H9 (cell line): ENCODE data around the gene ADAMTS16. TPM values are rescaled to one million over a fixed set of nuclear protein-coding genes. Genes with fewer than 3 reads are reported as not detected.

ENCODE experiments used
- DNase-seq: peaks from one replicate; pipeline ENCODE4 v3.0.0-alpha.2; 2017
- H2AFZ ChIP-seq: one replicate; pipeline ENCODE4 v1.6.1; 2013; ENCODE audit warnings: mild to moderate bottlenecking, low read length, control low read depth, moderate library complexity
- H2AK5ac ChIP-seq: 2 replicates; pipeline ENCODE4 v1.6.1; 2013; ENCODE audit warnings: low read length, control low read depth, mixed read lengths; ENCODE audit not compliant: insufficient read length
- H2BK120ac ChIP-seq: one replicate; pipeline ENCODE4 v1.6.1; 2013; ENCODE audit warnings: low read depth, mild to moderate bottlenecking, low read length, control low read depth, inconsistent platforms; ENCODE audit not compliant: poor library complexity, severe bottlenecking
- H2BK12ac ChIP-seq: 2 replicates; pipeline ENCODE4 v1.6.1; 2013; ENCODE audit warnings: low read length, control low read depth, mixed read lengths, low read depth; ENCODE audit not compliant: insufficient read length
- H2BK15ac ChIP-seq: 2 replicates; pipeline ENCODE4 v1.6.1; 2013; ENCODE audit warnings: low read depth, low read length, control low read depth
- H2BK20ac ChIP-seq: one replicate; pipeline ENCODE4 v1.6.1; 2013; ENCODE audit warnings: low read depth, mild to moderate bottlenecking, low read length, control low read depth, inconsistent platforms; ENCODE audit not compliant: poor library complexity, severe bottlenecking
- H2BK5ac ChIP-seq: 2 replicates; pipeline ENCODE4 v1.6.1; 2013; ENCODE audit warnings: low read length, control low read depth, mixed read lengths; ENCODE audit not compliant: insufficient read length
- H3K14ac ChIP-seq: 2 replicates; pipeline ENCODE4 v1.6.1; 2013; ENCODE audit warnings: low read length, control low read depth; ENCODE audit not compliant: insufficient read depth
- H3K18ac ChIP-seq: 2 replicates; pipeline ENCODE4 v1.6.1; 2013; ENCODE audit warnings: low read depth, mild to moderate bottlenecking, mixed read lengths, low read length, control low read depth; ENCODE audit not compliant: insufficient read length
- H3K23ac ChIP-seq: 2 replicates; pipeline ENCODE4 v1.6.1; 2013; ENCODE audit warnings: low read length, control low read depth, mixed read lengths, low read depth; ENCODE audit not compliant: insufficient read length
- H3K23me2 ChIP-seq: 2 replicates; pipeline ENCODE4 v1.6.1; 2013; ENCODE audit warnings: low read depth, mild to moderate bottlenecking, mixed read lengths, low read length, control low read depth; ENCODE audit not compliant: insufficient read length, poor library complexity, severe bottlenecking
- H3K27ac ChIP-seq: 2 replicates; pipeline ENCODE4 v1.5.1; 2013; ENCODE audit warnings: low read length, control low read depth, mixed read lengths, low read depth; ENCODE audit not compliant: insufficient read length
- H3K27me3 ChIP-seq: 2 replicates; pipeline ENCODE4 v1.6.1; 2013; ENCODE audit warnings: low read length, control low read depth, inconsistent platforms; ENCODE audit not compliant: insufficient read depth
- H3K4ac ChIP-seq: 2 replicates; pipeline ENCODE4 v1.6.1; 2013; ENCODE audit warnings: low read depth, mild to moderate bottlenecking, control low read depth, inconsistent platforms, low read length, moderate library complexity
- H3K4me1 ChIP-seq: 2 replicates; pipeline ENCODE4 v1.6.1; 2013; ENCODE audit warnings: low read length, control low read depth, inconsistent platforms; ENCODE audit not compliant: insufficient read depth
- H3K4me2 ChIP-seq: 2 replicates; pipeline ENCODE4 v1.6.1; 2013; ENCODE audit warnings: low read length, control low read depth, mixed read lengths; ENCODE audit not compliant: insufficient read length, insufficient read depth
- H3K56ac ChIP-seq: 2 replicates; pipeline ENCODE4 v1.6.1; 2013; ENCODE audit warnings: low read depth, mild to moderate bottlenecking, mixed read lengths, low read length, control low read depth; ENCODE audit not compliant: insufficient read length
- H3K79me1 ChIP-seq: 2 replicates; pipeline ENCODE4 v1.6.1; 2013; ENCODE audit warnings: low read depth, mild to moderate bottlenecking, moderate library complexity, low read length, control low read depth, inconsistent platforms; ENCODE audit not compliant: insufficient read depth, poor library complexity, severe bottlenecking
- H3K79me2 ChIP-seq: 2 replicates; pipeline ENCODE4 v1.6.1; 2013; ENCODE audit warnings: low read length, control low read depth, inconsistent platforms; ENCODE audit not compliant: insufficient read depth
- H3K9ac ChIP-seq: 2 replicates; pipeline ENCODE4 v1.6.1; 2013; ENCODE audit warnings: low read length, control low read depth, mixed read lengths; ENCODE audit not compliant: insufficient read length; ENCODE audit errors: extremely low read depth
- H3K9me3 ChIP-seq: one replicate; pipeline ENCODE4 v1.6.1; 2013; ENCODE audit warnings: low read depth, low read length, inconsistent platforms; ENCODE audit not compliant: control insufficient read depth
- H3T11ph ChIP-seq: one replicate; pipeline ENCODE4 v1.6.1; 2013; ENCODE audit warnings: mild to moderate bottlenecking, low read length, control low read depth, inconsistent platforms
- H4K20me1 ChIP-seq: one replicate; pipeline ENCODE4 v1.6.1; 2013; ENCODE audit not compliant: control insufficient read depth, insufficient read length, insufficient read depth
- H4K5ac ChIP-seq: 2 replicates; pipeline ENCODE4 v1.6.1; 2013; ENCODE audit warnings: low read depth, mild to moderate bottlenecking, mixed read lengths, low read length, control low read depth; ENCODE audit not compliant: insufficient read length
- H4K8ac ChIP-seq: replicated peaks from 2 replicates; pipeline ENCODE4 v1.6.1; 2013; ENCODE audit warnings: low read length, control low read depth, mixed read lengths, low read depth; ENCODE audit not compliant: insufficient read length
- H4K91ac ChIP-seq: 2 replicates; pipeline ENCODE4 v1.6.1; 2013; ENCODE audit warnings: low read depth, mild to moderate bottlenecking, moderate library complexity, mixed read lengths, low read length, control low read depth; ENCODE audit not compliant: insufficient read length
- H3K27ac Mint-ChIP-seq, 3 experiments: 2 replicates in 2 of 3; 3 replicates in 1 of 3; pipeline ENCODE4 v1.8.0; 2020 to 2021; ENCODE audit warnings: mixed read lengths in 3 of 3, mild to moderate bottlenecking in 1 of 3, moderate library complexity in 1 of 3
- H3K27me3 Mint-ChIP-seq: 2 replicates; pipeline ENCODE4 v1.8.0; 2021; ENCODE audit warnings: low read depth, mild to moderate bottlenecking, moderate library complexity, mixed read lengths
- H3K36me3 Mint-ChIP-seq, 3 experiments: 2 replicates in 2 of 3; 3 replicates in 1 of 3; pipeline ENCODE4 v1.8.0; 2020 to 2021; ENCODE audit warnings: low read depth in 3 of 3, mixed read lengths in 3 of 3; ENCODE audit not compliant: insufficient read depth in 1 of 3
- H3K4me1 Mint-ChIP-seq, 2 experiments: 2 replicates each; pipeline ENCODE4 v1.8.0; 2020; ENCODE audit warnings: mixed read lengths in 2 of 2
- H3K4me3 Mint-ChIP-seq, 2 experiments: 2 replicates in 1 of 2; 3 replicates in 1 of 2; pipeline ENCODE4 v1.8.0; 2020 to 2021; ENCODE audit warnings: mild to moderate bottlenecking in 2 of 2, mixed read lengths in 2 of 2, moderate library complexity in 1 of 2
- H3K9me3 Mint-ChIP-seq, 2 experiments: 2 replicates in 1 of 2; 3 replicates in 1 of 2; pipeline ENCODE4 v1.8.0; 2020; ENCODE audit warnings: mild to moderate bottlenecking in 2 of 2, mixed read lengths in 2 of 2, moderate library complexity in 1 of 2
- WGBS: extraction: QIAGEN DNeasy Blood & Tissue Kit; methylation state at CpG from one replicate; pipeline ENCODE4 v1.1.7; 2013; ENCODE audit warnings: missing lambda C conversion rate, low lambda C conversion rate, mixed read lengths; ENCODE audit not compliant: insufficient read length; ENCODE audit errors: extremely low coverage; 5-methylcytosine and 5-hydroxymethylcytosine counted together
- total RNA-seq: library from RNA; stranded (reverse); gene quantifications from 2 replicates; pipeline ENCODE4 v1.2.1, GENCODE V29; 2021
- TF ChIP-seq, protein P1 (sequence below): fragments of 200-600 bp; sonication (generic); conservative IDR thresholded peaks from 3 replicates; pipeline ENCODE4 v1.8.0; 2021; ENCODE audit warnings: antibody characterized with exemption, mild to moderate bottlenecking

The ADAMTS16 gene
- total RNA-seq, 1 experiment from 2014 or later = 4.5 TPM

DNA sequence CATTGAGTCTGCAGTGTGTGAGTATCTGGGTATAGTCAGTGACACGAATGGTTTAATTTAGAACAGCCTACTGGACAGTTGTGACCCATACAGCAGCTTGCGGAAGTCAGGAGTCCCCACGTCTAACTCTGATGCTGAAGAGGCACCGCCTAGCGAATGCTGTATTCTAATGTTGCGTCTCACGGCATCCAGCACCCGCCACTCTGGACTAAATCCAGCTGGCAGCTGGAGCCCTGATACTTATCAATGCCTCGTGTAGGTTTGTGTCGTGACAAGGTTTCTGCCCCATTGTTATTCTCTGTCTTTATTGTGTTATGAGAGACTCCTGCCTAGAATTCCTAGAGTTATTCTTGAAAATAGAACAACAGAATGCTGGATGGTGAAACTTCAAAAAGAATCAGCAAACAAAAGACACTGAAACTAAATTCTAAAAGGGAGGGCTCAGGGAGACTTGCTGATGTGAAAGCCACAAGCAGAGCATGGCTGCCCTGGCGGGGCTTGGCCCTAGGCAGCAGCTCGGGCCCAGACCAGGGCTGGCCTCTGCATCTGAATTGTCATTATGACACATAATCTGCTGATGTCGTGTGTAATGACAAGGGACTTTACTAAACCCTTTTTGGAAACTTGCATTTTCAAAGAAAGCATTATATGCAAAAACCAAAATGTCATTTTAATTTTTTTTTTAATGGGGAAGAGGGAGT is 158.9 kb downstream of the ADAMTS16 start:
- H3K27ac Mint-ChIP-seq = no peak overlapping the region; a peak in 1 of 7 replicates
- DNase-seq = no peak

More for the DNA sequence above, 158.9 kb downstream of the ADAMTS16 start:
- H4K8ac ChIP-seq = no peak overlapping the region
- no peak overlapping the region for H2AFZ ChIP-seq
- no peak overlapping the region for H3K18ac ChIP-seq
- H3K4me3 Mint-ChIP-seq = no peak overlapping the region
- TF ChIP-seq, protein P1, sequence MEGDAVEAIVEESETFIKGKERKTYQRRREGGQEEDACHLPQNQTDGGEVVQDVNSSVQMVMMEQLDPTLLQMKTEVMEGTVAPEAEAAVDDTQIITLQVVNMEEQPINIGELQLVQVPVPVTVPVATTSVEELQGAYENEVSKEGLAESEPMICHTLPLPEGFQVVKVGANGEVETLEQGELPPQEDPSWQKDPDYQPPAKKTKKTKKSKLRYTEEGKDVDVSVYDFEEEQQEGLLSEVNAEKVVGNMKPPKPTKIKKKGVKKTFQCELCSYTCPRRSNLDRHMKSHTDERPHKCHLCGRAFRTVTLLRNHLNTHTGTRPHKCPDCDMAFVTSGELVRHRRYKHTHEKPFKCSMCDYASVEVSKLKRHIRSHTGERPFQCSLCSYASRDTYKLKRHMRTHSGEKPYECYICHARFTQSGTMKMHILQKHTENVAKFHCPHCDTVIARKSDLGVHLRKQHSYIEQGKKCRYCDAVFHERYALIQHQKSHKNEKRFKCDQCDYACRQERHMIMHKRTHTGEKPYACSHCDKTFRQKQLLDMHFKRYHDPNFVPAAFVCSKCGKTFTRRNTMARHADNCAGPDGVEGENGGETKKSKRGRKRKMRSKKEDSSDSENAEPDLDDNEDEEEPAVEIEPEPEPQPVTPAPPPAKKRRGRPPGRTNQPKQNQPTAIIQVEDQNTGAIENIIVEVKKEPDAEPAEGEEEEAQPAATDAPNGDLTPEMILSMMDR = no peak
- no peak overlapping the region; the same call in 1 of the 2 replicates for H3K14ac ChIP-seq
- H3K27me3 ChIP-seq = no peaks in the 10 kb centered on the region
- peaks cover 6% of the 10 kb centered on the region for H3K9me3 ChIP-seq
- no peak overlapping the region for H2AK5ac ChIP-seq
- no peak overlapping the region for H3K4ac ChIP-seq
- H3K23me2 ChIP-seq = no peaks in the 10 kb centered on the region
- no peak overlapping the region for H2BK120ac ChIP-seq
- no peak overlapping the region for H3K23ac ChIP-seq
- H3K56ac ChIP-seq = no peak overlapping the region
- H2BK12ac ChIP-seq = no peak overlapping the region
- H3K9me3 Mint-ChIP-seq = peaks cover 8 to 12% of the 10 kb centered on the region in 2 experiments; a peak in 4 of 5 replicates
- no peak overlapping the region for H3K27ac ChIP-seq
- H4K5ac ChIP-seq = no peak overlapping the region
- H3T11ph ChIP-seq = no peak overlapping the region
- no peaks in the 10 kb centered on the region for H4K20me1 ChIP-seq
- H3K4me2 ChIP-seq = no peak overlapping the region
- H3K79me2 ChIP-seq = no peaks in the 10 kb centered on the region
- H3K79me1 ChIP-seq = no peaks in the 10 kb centered on the region
- no peak overlapping the region for H2BK15ac ChIP-seq
- H3K27me3 Mint-ChIP-seq = no peaks in the 10 kb centered on the region
- H3K4me1 ChIP-seq = no peaks in the 10 kb centered on the region; the same call in 1 of the 2 replicates
- H2BK5ac ChIP-seq = no peak overlapping the region
- peaks cover 5 to 19% (median 10%) of the 10 kb centered on the region in 3 experiments; a peak in 6 of 7 replicates for H3K36me3 Mint-ChIP-seq
- H3K9ac ChIP-seq = no peak overlapping the region
- H2BK20ac ChIP-seq = no peak overlapping the region
- WGBS = no CpG with 5 or more reads among the region's 13 CpGs
- peaks cover 3 to 8% of the 10 kb centered on the region in 2 experiments; a peak in 2 of 4 replicates for H3K4me1 Mint-ChIP-seq
- H4K91ac ChIP-seq = no peak overlapping the region
